ENCODE data around the gene CRIM1. TPM values are rescaled to one million over a fixed set of nuclear protein-coding genes. Genes with fewer than 3 reads are reported as not detected.

The CRIM1 gene
- total and polyA plus RNA-seq, 2 experiments from 2014 or later = 10.5 to 36.4 TPM

DNA sequence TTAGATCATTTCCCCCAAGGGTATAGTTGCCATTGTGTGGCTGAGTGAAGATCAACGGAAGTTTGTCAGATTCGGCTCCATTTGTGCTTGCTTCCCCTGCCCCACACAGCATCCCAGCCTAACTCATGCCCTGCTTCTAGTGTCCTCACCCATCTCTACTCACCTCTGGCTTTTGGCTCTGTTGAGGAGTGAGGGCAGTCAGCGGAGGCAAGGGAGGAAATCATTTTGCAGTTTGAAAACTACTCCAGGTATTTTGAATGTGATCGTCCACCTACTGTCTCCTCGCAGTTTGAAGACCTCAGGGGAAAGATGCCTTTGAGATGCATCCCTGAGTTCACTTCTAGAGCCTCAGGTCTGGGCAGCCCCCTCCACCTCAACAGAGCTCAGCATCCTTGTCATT lies 126.1 kb downstream of the CRIM1 start (continued):
- TF ChIP-seq, protein P1, sequence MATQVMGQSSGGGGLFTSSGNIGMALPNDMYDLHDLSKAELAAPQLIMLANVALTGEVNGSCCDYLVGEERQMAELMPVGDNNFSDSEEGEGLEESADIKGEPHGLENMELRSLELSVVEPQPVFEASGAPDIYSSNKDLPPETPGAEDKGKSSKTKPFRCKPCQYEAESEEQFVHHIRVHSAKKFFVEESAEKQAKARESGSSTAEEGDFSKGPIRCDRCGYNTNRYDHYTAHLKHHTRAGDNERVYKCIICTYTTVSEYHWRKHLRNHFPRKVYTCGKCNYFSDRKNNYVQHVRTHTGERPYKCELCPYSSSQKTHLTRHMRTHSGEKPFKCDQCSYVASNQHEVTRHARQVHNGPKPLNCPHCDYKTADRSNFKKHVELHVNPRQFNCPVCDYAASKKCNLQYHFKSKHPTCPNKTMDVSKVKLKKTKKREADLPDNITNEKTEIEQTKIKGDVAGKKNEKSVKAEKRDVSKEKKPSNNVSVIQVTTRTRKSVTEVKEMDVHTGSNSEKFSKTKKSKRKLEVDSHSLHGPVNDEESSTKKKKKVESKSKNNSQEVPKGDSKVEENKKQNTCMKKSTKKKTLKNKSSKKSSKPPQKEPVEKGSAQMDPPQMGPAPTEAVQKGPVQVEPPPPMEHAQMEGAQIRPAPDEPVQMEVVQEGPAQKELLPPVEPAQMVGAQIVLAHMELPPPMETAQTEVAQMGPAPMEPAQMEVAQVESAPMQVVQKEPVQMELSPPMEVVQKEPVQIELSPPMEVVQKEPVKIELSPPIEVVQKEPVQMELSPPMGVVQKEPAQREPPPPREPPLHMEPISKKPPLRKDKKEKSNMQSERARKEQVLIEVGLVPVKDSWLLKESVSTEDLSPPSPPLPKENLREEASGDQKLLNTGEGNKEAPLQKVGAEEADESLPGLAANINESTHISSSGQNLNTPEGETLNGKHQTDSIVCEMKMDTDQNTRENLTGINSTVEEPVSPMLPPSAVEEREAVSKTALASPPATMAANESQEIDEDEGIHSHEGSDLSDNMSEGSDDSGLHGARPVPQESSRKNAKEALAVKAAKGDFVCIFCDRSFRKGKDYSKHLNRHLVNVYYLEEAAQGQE (IDR thresholded peaks at IDR 0.05; ENCODE audit: unreplicated experiment) = no peak
- TF ChIP-seq ZNF331 (CRISPR knock-in tag; IDR thresholded peaks at IDR 0.05; ENCODE audit: low read depth) = no peak

DNA sequence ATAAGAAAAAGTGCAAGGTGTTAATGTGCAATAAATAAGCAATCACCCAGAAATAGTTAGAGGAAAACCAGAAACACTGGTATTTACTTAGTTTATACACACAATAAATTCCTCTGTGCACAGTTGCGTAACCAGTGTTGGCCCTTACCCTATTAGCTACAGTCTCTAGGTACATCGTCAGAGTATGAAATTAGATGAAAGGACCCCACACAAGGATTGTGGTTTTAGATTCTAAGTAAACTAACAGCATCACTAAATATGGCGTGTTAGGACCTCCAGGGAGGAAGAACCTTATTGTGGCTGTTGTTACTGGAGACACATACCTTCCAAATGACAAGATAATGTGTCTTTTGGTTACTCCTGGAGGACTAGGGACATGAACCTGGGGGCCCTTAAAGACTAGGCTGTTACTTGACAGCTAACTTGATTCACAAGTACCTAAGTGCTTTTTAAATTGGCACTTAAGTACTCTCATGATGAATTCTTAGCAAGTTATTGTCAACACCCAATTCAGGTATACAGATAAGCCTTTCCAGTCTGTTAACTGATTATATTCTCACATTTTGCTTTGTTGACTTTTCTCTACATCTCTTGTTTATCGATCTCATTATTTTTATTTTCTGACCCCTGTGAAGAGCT lies 127.1 kb downstream of the CRIM1 start:
- H3K9me2 ChIP-seq (ENCODE audit: insufficient read depth) = no peaks in the 10 kb centered on the region
- no peak overlapping the region for H3K27ac ChIP-seq (ENCODE audit: low read depth)
- H3K27ac Mint-ChIP-seq = no peak overlapping the region
- no peak for DNase-seq (ENCODE audit: low spot score)
- no peaks in the 10 kb centered on the region for H3F3A ChIP-seq (replicated peaks; ENCODE audit: low read depth)
- H3K36me3 ChIP-seq (ENCODE audit: insufficient read depth) = peaks cover 28% of the 10 kb centered on the region
- no peaks in the 10 kb centered on the region for H3K27me3 ChIP-seq (ENCODE audit: insufficient read depth)
- no peaks in the 10 kb centered on the region for H3K9me3 Mint-ChIP-seq
- no peak overlapping the region for H3K4me2 ChIP-seq
- H2AFZ ChIP-seq = no peak overlapping the region
- no peak overlapping the region for H3K4me3 Mint-ChIP-seq
- no peak for ATAC-seq
- peaks cover 24% of the 10 kb centered on the region for H3K4me1 Mint-ChIP-seq
- H3K27me3 Mint-ChIP-seq (ENCODE audit: insufficient read depth, low read depth, poor library complexity) = peaks cover 1% of the 10 kb centered on the region
- no peaks in the 10 kb centered on the region; the same call in 1 of the 2 replicates for H3K79me2 ChIP-seq (replicated peaks; ENCODE audit: insufficient read depth)
- H3K4me1 ChIP-seq (ENCODE audit: insufficient read depth) = peaks cover 24% of the 10 kb centered on the region
- H3K36me3 Mint-ChIP-seq (ENCODE audit: low read depth) = peaks cover 57% of the 10 kb centered on the region
- no peak overlapping the region for H3K4me3 ChIP-seq
- H4K20me1 ChIP-seq (replicated peaks; ENCODE audit: insufficient read depth) = no peaks in the 10 kb centered on the region
- TF ChIP-seq, protein P1 (IDR thresholded peaks at IDR 0.05; ENCODE audit: unreplicated experiment) = no peak
- TF ChIP-seq EZH2phosphoT487 (IDR thresholded peaks at IDR 0.05; ENCODE audit: unreplicated experiment) (no peak), NANOG (IDR thresholded peaks at IDR 0.05; ENCODE audit: borderline replicate concordance) (no peak), EZH2 (IDR thresholded peaks at IDR 0.05; ENCODE audit: low read depth, unreplicated experiment) (no peak), STAT1 (IDR thresholded peaks at IDR 0.05; ENCODE audit: unreplicated experiment) (no peak), JUNB (IDR thresholded peaks at IDR 0.05; ENCODE audit: unreplicated experiment) (no peak), CREB1 (CRISPR knock-in tag; IDR thresholded peaks at IDR 0.05; ENCODE audit: low read depth) (no peak), ZNF114 (CRISPR knock-in tag; IDR thresholded peaks at IDR 0.05) (no peak), POLR2AphosphoS5 (IDR thresholded peaks at IDR 0.05; ENCODE audit: low read depth) (no peak)
- TF ChIP-seq, protein P2, sequence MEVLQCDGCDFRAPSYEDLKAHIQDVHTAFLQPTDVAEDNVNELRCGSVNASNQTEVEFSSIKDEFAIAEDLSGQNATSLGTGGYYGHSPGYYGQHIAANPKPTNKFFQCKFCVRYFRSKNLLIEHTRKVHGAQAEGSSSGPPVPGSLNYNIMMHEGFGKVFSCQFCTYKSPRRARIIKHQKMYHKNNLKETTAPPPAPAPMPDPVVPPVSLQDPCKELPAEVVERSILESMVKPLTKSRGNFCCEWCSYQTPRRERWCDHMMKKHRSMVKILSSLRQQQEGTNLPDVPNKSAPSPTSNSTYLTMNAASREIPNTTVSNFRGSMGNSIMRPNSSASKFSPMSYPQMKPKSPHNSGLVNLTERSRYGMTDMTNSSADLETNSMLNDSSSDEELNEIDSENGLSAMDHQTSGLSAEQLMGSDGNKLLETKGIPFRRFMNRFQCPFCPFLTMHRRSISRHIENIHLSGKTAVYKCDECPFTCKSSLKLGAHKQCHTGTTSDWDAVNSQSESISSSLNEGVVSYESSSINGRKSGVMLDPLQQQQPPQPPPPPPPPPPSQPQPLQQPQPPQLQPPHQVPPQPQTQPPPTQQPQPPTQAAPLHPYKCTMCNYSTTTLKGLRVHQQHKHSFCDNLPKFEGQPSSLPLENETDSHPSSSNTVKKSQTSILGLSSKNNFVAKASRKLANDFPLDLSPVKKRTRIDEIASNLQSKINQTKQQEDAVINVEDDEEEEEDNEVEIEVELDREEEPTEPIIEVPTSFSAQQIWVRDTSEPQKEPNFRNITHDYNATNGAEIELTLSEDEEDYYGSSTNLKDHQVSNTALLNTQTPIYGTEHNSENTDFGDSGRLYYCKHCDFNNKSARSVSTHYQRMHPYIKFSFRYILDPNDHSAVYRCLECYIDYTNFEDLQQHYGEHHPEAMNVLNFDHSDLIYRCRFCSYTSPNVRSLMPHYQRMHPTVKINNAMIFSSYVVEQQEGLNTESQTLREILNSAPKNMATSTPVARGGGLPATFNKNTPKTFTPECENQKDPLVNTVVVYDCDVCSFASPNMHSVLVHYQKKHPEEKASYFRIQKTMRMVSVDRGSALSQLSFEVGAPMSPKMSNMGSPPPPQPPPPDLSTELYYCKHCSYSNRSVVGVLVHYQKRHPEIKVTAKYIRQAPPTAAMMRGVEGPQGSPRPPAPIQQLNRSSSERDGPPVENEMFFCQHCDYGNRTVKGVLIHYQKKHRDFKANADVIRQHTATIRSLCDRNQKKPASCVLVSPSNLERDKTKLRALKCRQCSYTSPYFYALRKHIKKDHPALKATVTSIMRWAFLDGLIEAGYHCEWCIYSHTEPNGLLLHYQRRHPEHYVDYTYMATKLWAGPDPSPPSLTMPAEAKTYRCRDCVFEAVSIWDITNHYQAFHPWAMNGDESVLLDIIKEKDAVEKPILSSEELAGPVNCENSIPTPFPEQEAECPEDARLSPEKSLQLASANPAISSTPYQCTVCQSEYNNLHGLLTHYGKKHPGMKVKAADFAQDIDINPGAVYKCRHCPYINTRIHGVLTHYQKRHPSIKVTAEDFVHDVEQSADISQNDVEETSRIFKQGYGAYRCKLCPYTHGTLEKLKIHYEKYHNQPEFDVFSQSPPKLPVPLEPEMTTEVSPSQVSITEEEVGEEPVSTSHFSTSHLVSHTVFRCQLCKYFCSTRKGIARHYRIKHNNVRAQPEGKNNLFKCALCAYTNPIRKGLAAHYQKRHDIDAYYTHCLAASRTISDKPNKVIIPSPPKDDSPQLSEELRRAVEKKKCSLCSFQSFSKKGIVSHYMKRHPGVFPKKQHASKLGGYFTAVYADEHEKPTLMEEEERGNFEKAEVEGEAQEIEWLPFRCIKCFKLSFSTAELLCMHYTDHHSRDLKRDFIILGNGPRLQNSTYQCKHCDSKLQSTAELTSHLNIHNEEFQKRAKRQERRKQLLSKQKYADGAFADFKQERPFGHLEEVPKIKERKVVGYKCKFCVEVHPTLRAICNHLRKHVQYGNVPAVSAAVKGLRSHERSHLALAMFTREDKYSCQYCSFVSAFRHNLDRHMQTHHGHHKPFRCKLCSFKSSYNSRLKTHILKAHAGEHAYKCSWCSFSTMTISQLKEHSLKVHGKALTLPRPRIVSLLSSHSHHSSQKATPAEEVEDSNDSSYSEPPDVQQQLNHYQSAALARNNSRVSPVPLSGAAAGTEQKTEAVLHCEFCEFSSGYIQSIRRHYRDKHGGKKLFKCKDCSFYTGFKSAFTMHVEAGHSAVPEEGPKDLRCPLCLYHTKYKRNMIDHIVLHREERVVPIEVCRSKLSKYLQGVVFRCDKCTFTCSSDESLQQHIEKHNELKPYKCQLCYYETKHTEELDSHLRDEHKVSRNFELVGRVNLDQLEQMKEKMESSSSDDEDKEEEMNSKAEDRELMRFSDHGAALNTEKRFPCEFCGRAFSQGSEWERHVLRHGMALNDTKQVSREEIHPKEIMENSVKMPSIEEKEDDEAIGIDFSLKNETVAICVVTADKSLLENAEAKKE (CRISPR knock-in tag; IDR thresholded peaks at IDR 0.05) = no peak
